Liver (tissue), 9 donors: ENCODE results near the gene ZSWIM6. TPM values are rescaled to one million over a fixed set of nuclear protein-coding genes. Genes with fewer than 3 reads are reported as not detected.

Experiments used
- DNase-seq: peaks from one replicate; pipeline ENCODE4 v3.0.0-alpha.2; 2017; ENCODE audit warnings: low spot score
- H3K27ac ChIP-seq, 2 donors: one replicate each; pipeline ENCODE4 v1.7.0; 2013; ENCODE audit warnings: inconsistent platforms in 2 of 2, low read length in 2 of 2, control low read depth in 1 of 2, low read depth in 1 of 2, mild to moderate bottlenecking in 1 of 2
- H3K27me3 ChIP-seq, 4 donors: one replicate each; pipeline versions ENCODE4 v1.6.1 to v1.7.0; 2013; ENCODE audit warnings: low read length in 3 of 4, inconsistent platforms in 1 of 4, mild to moderate bottlenecking in 1 of 4, moderate library complexity in 1 of 4; ENCODE audit not compliant: control insufficient read depth in 4 of 4, insufficient read depth in 4 of 4
- H3K36me3 ChIP-seq, 4 donors: one replicate each; pipeline versions ENCODE4 v1.6.1 to v1.7.0; 2013; ENCODE audit warnings: low read length in 3 of 4, mild to moderate bottlenecking in 3 of 4, low read depth in 1 of 4, moderate library complexity in 1 of 4; ENCODE audit not compliant: control insufficient read depth in 4 of 4, insufficient read depth in 3 of 4
- H3K4me1 ChIP-seq, 4 donors: one replicate each; pipeline versions ENCODE4 v1.6.1 to v1.7.0; 2013; ENCODE audit warnings: low read length in 3 of 4, mild to moderate bottlenecking in 3 of 4, moderate library complexity in 1 of 4; ENCODE audit not compliant: control insufficient read depth in 4 of 4, insufficient read depth in 4 of 4
- H3K4me3 ChIP-seq, 3 donors: one replicate each; pipeline versions ENCODE4 v1.6.1 to v1.7.0; 2013; ENCODE audit warnings: low read length in 3 of 3, control low read depth in 1 of 3, low read depth in 1 of 3, mild to moderate bottlenecking in 1 of 3
- H3K9ac ChIP-seq, 2 donors: one replicate each; pipeline ENCODE4 v1.7.0; 2013; ENCODE audit warnings: low read length in 2 of 2, mild to moderate bottlenecking in 2 of 2, moderate library complexity in 2 of 2, control low read depth in 1 of 2, low read depth in 1 of 2
- H3K9me3 ChIP-seq, 4 donors: one replicate each; pipeline versions ENCODE4 v1.6.1 to v1.7.0; 2013; ENCODE audit warnings: low read length in 3 of 4; ENCODE audit not compliant: control insufficient read depth in 4 of 4
- ATF3 ChIP-seq: IDR thresholded peaks from 2 replicates; pipeline ENCODE4 v1.6.1; 2016; ENCODE audit warnings: antibody characterized with exemption
- CTCF ChIP-seq: fragments of 150-350 bp; IDR thresholded peaks from 2 replicates; pipeline ENCODE4 v1.5.1; 2017; ENCODE audit warnings: improper control_type of control experiment, low read depth, low read length; ENCODE audit not compliant: missing input control
- EGR1 ChIP-seq, 2 donors: IDR thresholded peaks; 2 replicates each; pipeline ENCODE4 v1.6.1; 2016 to 2018; ENCODE audit warnings: antibody characterized with exemption in 2 of 2, low read depth in 2 of 2
- FOXA1 ChIP-seq: IDR thresholded peaks from 2 replicates; pipeline ENCODE4 v1.6.1; 2016; ENCODE audit warnings: antibody characterized with exemption
- FOXA2 ChIP-seq: IDR thresholded peaks from 2 replicates; pipeline ENCODE4 v1.6.1; 2016; ENCODE audit warnings: antibody characterized with exemption
- GABPA ChIP-seq, 2 donors: IDR thresholded peaks in 1 of 2; conservative IDR thresholded peaks in 1 of 2; 2 replicates each; pipeline ENCODE4 v1.6.1; 2016; ENCODE audit warnings: antibody characterized with exemption in 2 of 2, mild to moderate bottlenecking in 1 of 2, moderate library complexity in 1 of 2
- HNF4A ChIP-seq, 2 donors: conservative IDR thresholded peaks; 2 replicates each; pipeline ENCODE4 v1.6.1; 2016; ENCODE audit warnings: antibody characterized with exemption in 2 of 2, mild to moderate bottlenecking in 2 of 2
- HNF4G ChIP-seq: IDR thresholded peaks from 2 replicates; pipeline ENCODE4 v1.6.1; 2016; ENCODE audit warnings: antibody characterized with exemption
- JUND ChIP-seq, 2 donors: IDR thresholded peaks; 2 replicates each; pipeline ENCODE4 v1.6.1; 2016; ENCODE audit warnings: antibody characterized with exemption in 2 of 2
- MAX ChIP-seq: IDR thresholded peaks from 2 replicates; pipeline ENCODE4 v1.6.1; 2016; ENCODE audit warnings: antibody characterized with exemption
- RAD21 ChIP-seq, 2 donors: IDR thresholded peaks; 2 replicates each; pipeline ENCODE4 v1.6.1; 2016; ENCODE audit warnings: antibody characterized with exemption in 2 of 2, mild to moderate bottlenecking in 2 of 2
- REST ChIP-seq: IDR thresholded peaks from 2 replicates; pipeline ENCODE4 v1.6.1; 2016; ENCODE audit warnings: antibody characterized with exemption, mild to moderate bottlenecking
- RXRA ChIP-seq, 2 donors: IDR thresholded peaks; 2 replicates each; pipeline ENCODE4 v1.6.1; 2017 to 2018; ENCODE audit warnings: antibody characterized with exemption in 2 of 2, mild to moderate bottlenecking in 1 of 2
- SP1 ChIP-seq: IDR thresholded peaks from 2 replicates; pipeline ENCODE4 v1.6.1; 2018; ENCODE audit warnings: antibody characterized with exemption, mild to moderate bottlenecking
- TAF1 ChIP-seq: conservative IDR thresholded peaks from 2 replicates; pipeline ENCODE4 v1.6.1; 2016; ENCODE audit warnings: antibody characterized with exemption, mild to moderate bottlenecking
- YY1 ChIP-seq: IDR thresholded peaks from 2 replicates; pipeline ENCODE4 v1.6.1; 2016; ENCODE audit warnings: antibody characterized with exemption, mild to moderate bottlenecking
- ZBTB33 ChIP-seq: IDR thresholded peaks from 2 replicates; pipeline ENCODE4 v1.6.1; 2016; ENCODE audit warnings: antibody characterized with exemption
- WGBS: extraction: QIAGEN DNeasy Blood & Tissue Kit; methylation state at CpG from one replicate; pipeline ENCODE4 v1.1.7; 2013; 5-methylcytosine and 5-hydroxymethylcytosine counted together
- polyA plus RNA-seq, 2 donors: library from polyadenylated mRNA; stranded (reverse) in 1 of 2; unstranded in 1 of 2; fragments of 200-250 nt in 1 of 2; fragments of >200 nt in 1 of 2; fragmentation: Nextera tagmentation in 1 of 2; extraction: Ambion mirVana in 1 of 2; gene quantifications; one replicate each; pipeline versions ENCODE4 v1.2.1 to v1.2.3, GENCODE V29; 2013 to 2015
- total RNA-seq, 2 donors: library from RNA; depleted of rRNA; stranded (reverse); fragments of >200 nt; gene quantifications; one replicate each; pipeline ENCODE4 v1.2.3, GENCODE V29; 2014
- donor health status: healthy.
- donor health status: healthy.
- donor health status: healthy.
- donor health status: healthy.
- donor health status: healthy.

Gene ZSWIM6
- total and polyA plus RNA-seq, 4 donors: 1.3 to 5.2 (median 3.3) TPM

- H3K36me3 ChIP-seq: no peaks in the 10 kb centered on the region
- H3K4me3 ChIP-seq: no peak overlapping the region
- no peak overlapping the region for H3K27ac ChIP-seq
- 98% methylated on average over 2 of the region's 2 CpGs for WGBS
- no peaks in the 10 kb centered on the region for H3K9me3 ChIP-seq
- H3K9ac ChIP-seq: no peak overlapping the region
- no peak for DNase-seq
- no peaks in the 10 kb centered on the region for H3K27me3 ChIP-seq
- no peak for TF ChIP-seq RAD21 (IDR thresholded peaks at IDR 0.05)
- H3K4me1 ChIP-seq: peaks cover 4 to 16% (median 5%) of the 10 kb centered on the region in 4 donors
Measured at GRCh38 chr5:61351733-61352132, 19.7 kb downstream of the ZSWIM6 start.

GRCh38 chr5:61352180-61352579, 20.1 kb downstream of the ZSWIM6 start:
- DNase-seq: no peak
- Histone ChIP-seq H3K9me3 (peaks cover 0 to 1% (median 0%) of the 10 kb centered on the region in 4 donors), H3K27me3 (no peaks in the 10 kb centered on the region), H3K4me1 (peaks cover 2 to 13% (median 4%) of the 10 kb centered on the region in 4 donors), H3K36me3 (no peaks in the 10 kb centered on the region), H3K9ac (no peak overlapping the region), H3K27ac (no peak overlapping the region), H3K4me3 (no peak overlapping the region)
- no peak for TF ChIP-seq SP1
- no peak for TF ChIP-seq TAF1
- no peak for TF ChIP-seq RXRA (IDR thresholded peaks at IDR 0.05)
- TF ChIP-seq FOXA2: no peak
- TF ChIP-seq ZBTB33: no peak
- no peak for TF ChIP-seq REST
- no peak for TF ChIP-seq HNF4G
- TF ChIP-seq FOXA1: no peak
- TF ChIP-seq EGR1 (IDR thresholded peaks at IDR 0.05; ENCODE audit: low read depth in 2 of 2): no peak
- no peak for TF ChIP-seq MAX
- no peak for TF ChIP-seq CTCF
- TF ChIP-seq HNF4A (conservative IDR thresholded peaks at IDR 0.05): no peak
- TF ChIP-seq YY1: no peak
- no peak for TF ChIP-seq ATF3
- TF ChIP-seq JUND (IDR thresholded peaks at IDR 0.05): no peak
- TF ChIP-seq GABPA (IDR thresholded peaks at IDR 0.05 in 1 of 2, conservative IDR thresholded peaks at IDR 0.05 in 1 of 2): no peak
- no peak for TF ChIP-seq RAD21 (IDR thresholded peaks at IDR 0.05)
